NCI-H2227 treated with DMSO at 0.1 percent for 48 hours (cell line): ENCODE measurements around the gene MLH3.

Experiments
- DNase-seq: peaks from one replicate; lab custom pipeline; 2025; lab: John Stamatoyannopoulos, UW

Gene MLH3

GRCh38 chr14:75066691-75067090 lies 15.4 kb upstream of the MLH3 start:
- no peak for DNase-seq

- DNase-seq = no peak
These were observed 12.9 kb upstream of the MLH3 start for GRCh38 chr14:75064205-75064567.

DNA sequence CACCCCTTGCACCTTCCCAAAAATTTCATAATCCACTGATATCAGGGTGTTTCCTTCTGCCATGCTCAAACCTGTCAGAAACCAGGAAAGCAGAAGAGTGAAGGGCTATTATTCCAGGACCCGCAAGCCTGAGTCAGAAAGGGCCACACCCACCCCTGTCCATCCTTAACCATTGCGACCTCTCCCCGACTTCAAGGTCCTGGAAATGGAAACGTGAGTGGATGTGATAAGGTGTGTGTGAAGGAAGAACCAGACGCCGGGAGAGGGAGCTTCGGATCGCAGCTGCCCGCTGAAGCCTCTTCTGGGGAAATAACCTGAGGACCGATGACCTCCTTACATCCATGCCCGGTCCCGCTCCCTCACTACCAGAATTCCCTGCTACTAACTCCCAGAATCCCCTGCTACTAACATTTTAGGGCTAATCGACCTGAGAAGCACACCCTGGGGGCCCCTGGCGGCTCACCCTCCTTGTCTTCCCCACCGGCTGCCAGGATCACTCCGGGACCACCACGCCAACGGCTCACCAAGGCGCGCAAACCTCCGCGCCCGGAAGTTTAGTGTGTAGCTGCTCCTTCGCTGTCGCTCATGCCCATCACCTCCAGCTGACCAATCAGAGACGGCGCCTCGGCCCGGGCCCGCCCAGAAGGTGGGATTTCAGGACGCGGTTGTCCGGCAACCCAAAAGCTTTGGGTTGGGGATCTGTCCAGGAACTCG lies 12.4 kb upstream of the MLH3 start, which contains the start of gene ACYP1:
ACYP1 (minus strand) TSS at position 534 of the 714 bp plus-strand sequence; CDS start at position 63, 471 bp downstream.
- peak; percentile 93 for DNase-seq

GRCh38 chr14:75063013-75063412 lies 11.7 kb upstream of the MLH3 start:
- DNase-seq = no peak

GRCh38 chr14:75060420-75060819 lies 9.2 kb upstream of the MLH3 start:
- DNase-seq = no peak

DNA sequence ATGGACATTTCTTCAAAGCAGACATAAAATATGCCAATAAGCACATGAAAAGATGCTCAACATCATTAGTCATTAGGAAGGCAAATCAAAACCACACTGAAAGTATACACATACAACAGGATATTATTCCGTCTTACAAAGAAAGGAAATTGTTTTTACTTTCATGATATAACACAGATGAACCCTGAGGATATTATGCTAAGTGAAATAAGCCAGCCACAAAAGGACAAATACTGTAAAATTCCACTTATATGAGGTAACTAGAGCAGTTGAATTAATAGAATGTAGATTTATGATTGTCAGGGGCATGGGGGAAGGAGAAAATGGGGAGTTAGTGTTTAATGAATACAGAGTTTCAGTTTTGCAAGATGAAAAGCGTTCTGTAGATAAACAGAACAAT lies 8.4 kb upstream of the MLH3 start:
- no peak for DNase-seq

- DNase-seq = no peak
These were observed 3.2 kb upstream of the MLH3 start for GRCh38 chr14:75054421-75054820.

GRCh38 chr14:75053396-75054291 lies 2.4 kb upstream of the MLH3 start:
- no peak for DNase-seq

GRCh38 chr14:75051556-75051899 lies 261 bp upstream of the MLH3 start:
- no peak for DNase-seq

DNA sequence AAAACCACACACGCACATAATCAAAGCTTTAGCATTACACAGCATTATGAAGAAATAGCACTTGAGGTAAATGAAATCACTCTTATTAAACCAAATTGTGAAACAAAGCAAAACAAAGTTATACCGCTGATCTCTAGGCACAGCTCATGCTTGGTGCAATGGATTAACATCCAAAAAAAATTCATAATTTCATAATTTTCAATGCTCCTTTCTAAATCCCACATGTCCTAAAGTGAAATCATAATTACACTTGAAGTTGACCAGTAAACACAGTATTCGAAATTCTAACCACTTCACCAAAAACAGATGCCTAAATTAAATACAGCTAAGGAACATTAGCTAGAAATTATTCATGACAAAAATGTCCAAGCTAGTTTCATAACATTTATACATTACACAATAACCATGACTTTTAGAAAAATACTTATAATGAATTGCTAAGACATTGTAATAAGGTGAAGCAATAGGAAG lies 1.5 kb downstream of the MLH3 start:
- no peak for DNase-seq

DNA sequence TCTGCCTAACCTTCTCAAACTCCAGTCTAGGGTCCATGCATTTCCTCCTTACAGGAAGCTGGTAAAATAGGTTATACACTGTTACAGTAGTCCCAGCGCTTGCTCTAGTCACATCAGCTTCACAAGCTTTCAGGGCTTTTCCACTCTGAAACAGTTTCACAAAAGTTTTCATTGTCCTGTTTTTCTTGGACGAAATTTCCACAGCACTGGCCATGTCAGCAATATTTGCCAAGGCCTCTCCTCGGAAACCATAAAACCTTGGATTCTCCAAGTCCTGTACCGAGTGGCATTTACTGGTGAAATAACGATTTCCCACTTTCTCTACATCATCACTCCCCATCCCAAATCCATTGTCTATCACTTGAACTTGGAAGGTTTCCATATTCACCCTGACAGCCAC lies 2.1 kb downstream of the MLH3 start:
- DNase-seq = no peak

DNA sequence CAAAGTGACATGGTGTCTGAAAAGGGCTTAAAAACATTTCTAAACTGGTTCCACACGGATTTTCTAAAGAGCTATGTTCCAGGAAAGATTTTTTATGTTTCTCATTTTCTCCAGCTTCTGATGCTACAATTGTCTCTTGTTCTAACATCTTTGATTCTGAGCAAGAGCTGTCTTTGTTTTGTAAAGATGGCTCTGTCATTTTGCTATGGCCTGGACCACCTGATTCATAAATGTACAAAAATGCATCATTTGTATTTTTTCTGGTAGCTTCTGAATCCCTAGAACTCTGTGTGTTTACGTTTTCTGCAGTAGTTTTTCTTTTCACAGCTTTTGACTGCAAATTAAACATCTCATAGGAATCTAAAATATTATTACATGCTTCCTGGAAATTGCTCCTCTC lies 3.2 kb downstream of the MLH3 start:
- DNase-seq = no peak

DNA sequence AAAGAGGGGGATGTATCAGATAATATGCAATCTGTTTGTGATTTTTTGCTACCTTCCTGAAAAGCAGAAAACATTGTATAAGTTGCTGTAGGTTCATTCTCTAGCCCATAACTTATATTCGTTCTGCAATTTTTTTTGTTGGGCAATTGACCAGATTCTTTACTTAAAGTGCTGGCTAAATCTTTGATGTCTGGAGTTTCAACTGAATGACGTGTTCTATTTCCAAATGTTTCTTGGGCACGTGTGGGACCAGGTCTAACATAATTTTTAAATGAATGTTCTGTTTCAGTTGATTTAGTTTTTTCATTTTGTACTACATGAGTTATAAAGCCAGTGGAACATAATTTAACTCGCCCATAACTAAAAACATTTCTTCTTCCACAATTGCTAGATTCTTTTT lies 3.8 kb downstream of the MLH3 start:
- no peak for DNase-seq

DNA sequence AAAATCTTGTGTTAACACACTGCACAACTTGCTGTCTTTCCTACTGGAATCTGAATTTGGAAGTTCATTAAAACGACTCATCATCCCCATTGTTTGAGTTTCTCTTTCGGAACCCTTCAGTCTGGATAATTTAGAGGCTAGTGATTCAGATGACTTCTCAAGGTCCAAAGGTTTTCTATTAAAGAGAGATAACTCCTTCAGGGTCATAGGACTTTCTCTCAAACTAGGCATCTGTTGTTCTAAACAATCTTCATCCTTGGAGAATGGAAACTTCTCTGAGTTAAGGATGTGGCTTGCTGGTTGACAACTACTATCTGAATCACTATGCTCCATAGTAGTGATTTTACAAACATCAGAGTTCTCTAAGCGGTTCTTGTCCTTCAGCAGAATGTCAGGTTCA lies 4.4 kb downstream of the MLH3 start:
- no peak for DNase-seq

- no peak for DNase-seq
These were observed 5.0 kb downstream of the MLH3 start for GRCh38 chr14:75046275-75046674.

- no peak for DNase-seq
These were observed 6.5 kb downstream of the MLH3 start for GRCh38 chr14:75044752-75045151.

DNA sequence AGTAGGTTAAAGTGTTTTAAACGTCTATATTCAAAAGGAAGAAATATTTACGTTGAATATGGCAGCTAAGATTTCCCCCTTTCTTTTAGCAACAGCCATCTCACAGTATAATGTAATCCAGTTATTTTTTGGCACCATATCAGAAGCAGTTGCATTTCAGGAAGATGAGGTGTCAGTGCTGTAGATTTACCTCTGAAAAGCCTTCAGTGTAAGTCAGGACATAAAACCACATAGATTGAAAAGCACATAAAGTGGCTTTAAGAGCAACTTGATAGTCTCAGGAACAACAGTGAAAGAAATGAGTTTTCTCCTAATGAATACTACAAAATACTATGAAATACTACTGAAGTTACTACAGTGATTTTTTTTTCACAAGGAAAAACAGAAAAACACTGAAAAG lies 6.9 kb downstream of the MLH3 start:
- DNase-seq = no peak

DNA sequence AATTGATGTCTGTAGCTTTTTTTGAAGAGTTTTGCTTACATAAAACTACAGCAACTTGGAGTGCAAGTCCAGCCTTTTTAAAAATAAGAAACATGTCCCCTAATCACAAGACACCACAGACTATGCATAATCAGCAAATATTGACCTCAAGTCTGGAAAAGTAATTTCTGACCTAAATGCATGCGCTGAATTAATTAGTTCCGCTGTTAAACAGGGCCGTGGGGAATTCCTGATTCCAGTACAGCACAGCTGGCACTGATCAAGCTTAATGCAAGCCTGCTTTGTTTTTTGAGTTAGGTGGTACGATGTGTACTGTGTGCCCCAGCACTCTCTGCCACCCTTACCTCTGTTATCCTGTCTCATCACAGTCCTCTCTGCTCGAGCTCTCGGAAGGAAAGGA lies 9.2 kb downstream of the MLH3 start:
- DNase-seq = no peak

GRCh38 chr14:75041613-75042012 lies 9.7 kb downstream of the MLH3 start:
- no peak for DNase-seq

- DNase-seq = no peak
These were observed 10.3 kb downstream of the MLH3 start for GRCh38 chr14:75040959-75041358.

GRCh38 chr14:75040507-75040906 lies 10.8 kb downstream of the MLH3 start:
- DNase-seq = no peak

DNA sequence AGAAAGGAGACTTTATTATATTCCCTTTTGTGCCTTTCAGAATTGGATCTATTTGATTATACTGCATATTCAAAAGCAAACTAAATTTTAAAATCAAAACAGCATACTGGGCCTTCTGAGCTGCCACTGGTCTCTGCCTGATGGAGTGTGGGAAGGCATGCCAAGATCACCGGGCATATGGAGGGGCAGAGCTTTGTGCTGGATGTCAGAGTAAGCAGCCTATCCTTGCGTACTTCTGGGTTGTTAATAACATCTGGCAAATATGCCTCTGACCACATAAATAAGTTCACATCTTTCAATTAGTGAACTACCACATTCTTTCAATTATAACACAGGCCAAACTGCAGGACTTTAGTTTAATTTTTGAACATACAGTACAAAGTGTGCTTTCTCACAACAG lies 18.3 kb downstream of the MLH3 start:
- DNase-seq = no peak

DNA sequence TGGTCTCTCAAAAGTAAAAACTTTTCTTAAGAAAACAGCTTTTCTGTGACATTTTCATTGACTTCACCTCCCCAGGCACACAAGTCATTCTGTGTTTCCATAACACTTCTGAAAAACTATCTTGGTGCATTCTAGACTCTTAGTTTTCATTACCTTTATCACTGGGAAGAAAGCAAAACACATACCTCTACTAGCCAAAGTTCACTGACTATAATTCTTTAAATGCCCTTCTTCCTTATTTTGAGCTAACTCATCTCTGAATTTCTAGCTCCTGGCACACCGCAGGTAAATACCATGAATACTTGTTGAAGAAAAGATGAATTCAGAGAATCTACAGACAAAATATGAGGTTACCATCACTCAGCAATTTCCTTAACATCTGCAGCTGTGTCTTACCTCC lies 21.1 kb downstream of the MLH3 start:
- no peak for DNase-seq
